Measurements from ENCODE around the gene SNN. TPM values are rescaled to one million over a fixed set of nuclear protein-coding genes. Genes with fewer than 3 reads are reported as not detected.

The SNN gene
- total RNA-seq, 1 donor from 2014 or later, result 23.1 TPM

GRCh38 chr16:11638140-11638539 lies 30.1 kb upstream of the SNN start:
- Histone ChIP-seq H3K27me3 (no peaks in the 10 kb centered on the region), H3K27ac (no peak overlapping the region), H3K4me3 (no peak overlapping the region), H3K4me1 (peaks cover 30% of the 10 kb centered on the region), H3K36me3 (no peaks in the 10 kb centered on the region), H3K9me3 (no peaks in the 10 kb centered on the region)
- intact Hi-C loops (cut with DNase I), result no loop called here
- DNase-seq (ENCODE audit: extremely low spot score in 2 of 2), result no peak
- TF ChIP-seq POLR2AphosphoS5 (IDR thresholded peaks at IDR 0.05; ENCODE audit: insufficient read depth in 1 of 2, low read depth in 1 of 2) (no peak), CTCF (IDR thresholded peaks at IDR 0.05) (no peak), POLR2A (IDR thresholded peaks at IDR 0.05) (no peak)

- Histone ChIP-seq H3K27me3 (no peaks in the 10 kb centered on the region), H3K4me1 (peaks cover 21% of the 10 kb centered on the region), H3K27ac (peak overlapping the region; percentile 98), H3K36me3 (no peaks in the 10 kb centered on the region), H3K9me3 (no peaks in the 10 kb centered on the region), H3K4me3 (no peak overlapping the region)
- intact Hi-C loops (cut with DNase I), result no loop called here
- no peak for TF ChIP-seq POLR2AphosphoS5 (IDR thresholded peaks at IDR 0.05; ENCODE audit: insufficient read depth in 1 of 2, low read depth in 1 of 2)
- no peak for TF ChIP-seq POLR2A (IDR thresholded peaks at IDR 0.05)
- no peak for TF ChIP-seq CTCF (IDR thresholded peaks at IDR 0.05)
- DNase-seq (ENCODE audit: extremely low spot score in 2 of 2), result no peak
These were observed 29.2 kb upstream of the SNN start for GRCh38 chr16:11639008-11639562.

- no peaks in the 10 kb centered on the region for H3K9me3 ChIP-seq
- peak in 1 of 2 donors; percentile 99 for DNase-seq (ENCODE audit: extremely low spot score in 2 of 2)
- TF ChIP-seq POLR2A (IDR thresholded peaks at IDR 0.05), result peak in 1 of 2 donors; percentile 71
- peak; percentile 98 for TF ChIP-seq POLR2AphosphoS5 (IDR thresholded peaks at IDR 0.05; ENCODE audit: insufficient read depth in 1 of 2, low read depth in 1 of 2)
- no peak for TF ChIP-seq CTCF (IDR thresholded peaks at IDR 0.05)
- H3K4me1 ChIP-seq, result peaks cover 21% of the 10 kb centered on the region
- H3K27ac ChIP-seq, result peak overlapping the region; percentile 98
- intact Hi-C loops (cut with DNase I), result loop anchor here (5.0 kb wide), 2 partner anchors 53 to 108 kb away; partner anchors contain the start of gene LITAF
- H3K27me3 ChIP-seq, result no peaks in the 10 kb centered on the region
- no peaks in the 10 kb centered on the region for H3K36me3 ChIP-seq
- peak overlapping the region in 1 of 2 donors; percentile 22 for H3K4me3 ChIP-seq
These were observed 28.0 kb upstream of the SNN start for GRCh38 chr16:11639925-11640899.

- H3K9me3 ChIP-seq, result no peaks in the 10 kb centered on the region
- peaks cover 21% of the 10 kb centered on the region for H3K4me1 ChIP-seq
- peak overlapping the region; percentile 98 for H3K27ac ChIP-seq
- intact Hi-C loops (cut with DNase I), result loop anchor here (5.0 kb wide), 2 partner anchors 54 to 109 kb away; partner anchors contain the start of gene LITAF
- no peaks in the 10 kb centered on the region for H3K27me3 ChIP-seq
- no peaks in the 10 kb centered on the region for H3K36me3 ChIP-seq
- TF ChIP-seq POLR2A (IDR thresholded peaks at IDR 0.05) (no peak), POLR2AphosphoS5 (IDR thresholded peaks at IDR 0.05; ENCODE audit: insufficient read depth in 1 of 2, low read depth in 1 of 2) (peak in 1 of 2 donors; percentile 62), CTCF (IDR thresholded peaks at IDR 0.05) (peak; percentile 70 to 84 (median 81))
- no peak for DNase-seq (ENCODE audit: extremely low spot score in 2 of 2)
- no peak overlapping the region for H3K4me3 ChIP-seq
These were observed 27.1 kb upstream of the SNN start for GRCh38 chr16:11640987-11641817.

Data from vagina (tissue), 2 donors.